Measurements from ENCODE around the gene SLC7A4.

The SLC7A4 gene

GRCh38 chr22:20983081-20983771 is 49.1 kb downstream of the SLC7A4 start:
- DNase-seq: no peak

- DNase-seq: no peak
These were observed 49.8 kb downstream of the SLC7A4 start for GRCh38 chr22:20982563-20982882.

GRCh38 chr22:20981787-20982562 is 50.4 kb downstream of the SLC7A4 start, which contains the start of gene LZTR1:
LZTR1 (plus strand) TSS chr22:20982297; CDS start chr22:20982372, 75 bp downstream.
- peak; percentile 52 for DNase-seq

DNA sequence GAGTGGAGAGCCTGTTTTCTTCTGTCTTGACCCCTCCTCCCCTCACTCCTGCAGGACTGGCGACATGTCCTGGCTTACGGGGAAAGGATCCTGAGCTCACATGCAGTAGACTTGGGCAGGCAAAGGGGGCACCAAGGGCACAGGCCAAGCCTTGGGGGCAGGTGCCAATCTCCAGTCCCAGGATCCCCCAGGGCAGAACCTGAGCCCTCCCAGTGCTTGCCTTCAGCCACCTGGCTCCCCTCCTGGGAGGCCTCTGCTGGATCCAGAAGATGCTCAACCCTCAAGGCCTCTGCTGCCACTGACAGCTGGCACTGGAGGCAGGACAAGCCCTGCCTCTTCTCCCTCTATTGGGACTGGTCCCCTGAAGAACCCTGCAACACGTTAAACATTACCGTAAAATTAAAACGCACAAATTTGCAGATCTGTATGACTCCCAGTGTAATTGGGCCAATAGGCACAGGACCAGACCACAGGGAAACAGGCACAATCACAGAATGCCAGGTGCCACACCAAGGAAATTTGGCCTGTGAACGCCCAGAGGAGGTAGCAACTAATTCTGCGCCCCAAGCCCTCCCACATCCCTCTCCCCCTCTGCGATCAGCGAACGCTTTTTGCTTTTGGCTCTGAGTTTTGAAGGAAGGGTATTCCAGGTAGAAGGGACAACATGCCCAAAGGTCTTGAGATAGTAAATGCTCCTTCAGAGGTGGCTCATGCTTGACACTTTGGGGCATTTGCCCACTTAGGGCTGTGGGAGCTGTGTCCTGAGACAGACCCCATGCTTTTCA is 51.2 kb downstream of the SLC7A4 start:
- DNase-seq: no peak

- no peak for DNase-seq
These were observed 51.8 kb downstream of the SLC7A4 start for GRCh38 chr22:20980523-20980922.

- no peak for DNase-seq
These were observed 52.4 kb downstream of the SLC7A4 start for GRCh38 chr22:20979940-20980453.

DNA sequence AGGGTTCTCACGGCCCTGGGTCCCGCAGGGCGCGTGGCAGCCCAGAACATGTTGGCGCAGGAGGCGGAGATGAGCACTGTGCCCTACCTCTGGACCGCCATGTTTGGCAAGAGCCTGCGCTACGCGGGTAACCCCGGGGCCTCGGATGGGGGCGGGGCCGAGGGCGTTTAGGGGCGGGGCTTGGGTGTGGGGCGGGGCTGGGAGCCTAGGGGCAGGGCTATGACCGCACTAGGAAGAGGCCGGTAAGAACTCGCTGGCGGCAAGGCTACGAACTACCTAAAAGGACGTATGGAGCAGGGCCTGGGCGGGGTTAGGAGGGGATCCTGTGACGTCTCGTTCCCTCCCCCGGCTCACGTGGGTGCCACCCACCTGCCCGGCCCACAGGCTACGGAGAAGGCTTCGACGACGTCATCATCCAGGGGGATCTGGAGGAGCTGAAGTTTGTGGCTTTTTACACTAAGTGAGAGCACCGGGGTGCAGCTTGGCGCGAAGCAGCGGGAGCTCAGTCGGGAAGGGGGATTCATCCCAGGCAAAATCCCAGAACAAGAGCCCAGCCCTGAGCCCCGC is 53.0 kb downstream of the SLC7A4 start:
- peak; percentile 47 for DNase-seq

Data from activated CD4-positive, alpha-beta T cell treated with anti-CD3 and anti-CD28 coated beads for 1 hour (primary cell).